HG03442 (cell line): ENCODE data around the gene TRMT1L.
A peak's percentile ranks its signal among the peaks of the same experiment; 100 is the strongest.
"Not testable (repeated sequence)": the region's sequence is repeated elsewhere in the genome, so short reads cannot be mapped to it uniquely, and the experiment has no call there.

Experiments used
- ATAC-seq: cut with Tn5 transposase; IDR thresholded peaks from one replicate; pipeline ENCODE4 v1.9.1; 2021; ENCODE audit warnings: mild to moderate bottlenecking, moderate library complexity; ENCODE audit not compliant: unreplicated experiment

The TRMT1L gene, protein sequence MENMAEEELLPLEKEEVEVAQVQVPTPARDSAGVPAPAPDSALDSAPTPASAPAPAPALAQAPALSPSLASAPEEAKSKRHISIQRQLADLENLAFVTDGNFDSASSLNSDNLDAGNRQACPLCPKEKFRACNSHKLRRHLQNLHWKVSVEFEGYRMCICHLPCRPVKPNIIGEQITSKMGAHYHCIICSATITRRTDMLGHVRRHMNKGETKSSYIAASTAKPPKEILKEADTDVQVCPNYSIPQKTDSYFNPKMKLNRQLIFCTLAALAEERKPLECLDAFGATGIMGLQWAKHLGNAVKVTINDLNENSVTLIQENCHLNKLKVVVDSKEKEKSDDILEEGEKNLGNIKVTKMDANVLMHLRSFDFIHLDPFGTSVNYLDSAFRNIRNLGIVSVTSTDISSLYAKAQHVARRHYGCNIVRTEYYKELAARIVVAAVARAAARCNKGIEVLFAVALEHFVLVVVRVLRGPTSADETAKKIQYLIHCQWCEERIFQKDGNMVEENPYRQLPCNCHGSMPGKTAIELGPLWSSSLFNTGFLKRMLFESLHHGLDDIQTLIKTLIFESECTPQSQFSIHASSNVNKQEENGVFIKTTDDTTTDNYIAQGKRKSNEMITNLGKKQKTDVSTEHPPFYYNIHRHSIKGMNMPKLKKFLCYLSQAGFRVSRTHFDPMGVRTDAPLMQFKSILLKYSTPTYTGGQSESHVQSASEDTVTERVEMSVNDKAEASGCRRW

DNA sequence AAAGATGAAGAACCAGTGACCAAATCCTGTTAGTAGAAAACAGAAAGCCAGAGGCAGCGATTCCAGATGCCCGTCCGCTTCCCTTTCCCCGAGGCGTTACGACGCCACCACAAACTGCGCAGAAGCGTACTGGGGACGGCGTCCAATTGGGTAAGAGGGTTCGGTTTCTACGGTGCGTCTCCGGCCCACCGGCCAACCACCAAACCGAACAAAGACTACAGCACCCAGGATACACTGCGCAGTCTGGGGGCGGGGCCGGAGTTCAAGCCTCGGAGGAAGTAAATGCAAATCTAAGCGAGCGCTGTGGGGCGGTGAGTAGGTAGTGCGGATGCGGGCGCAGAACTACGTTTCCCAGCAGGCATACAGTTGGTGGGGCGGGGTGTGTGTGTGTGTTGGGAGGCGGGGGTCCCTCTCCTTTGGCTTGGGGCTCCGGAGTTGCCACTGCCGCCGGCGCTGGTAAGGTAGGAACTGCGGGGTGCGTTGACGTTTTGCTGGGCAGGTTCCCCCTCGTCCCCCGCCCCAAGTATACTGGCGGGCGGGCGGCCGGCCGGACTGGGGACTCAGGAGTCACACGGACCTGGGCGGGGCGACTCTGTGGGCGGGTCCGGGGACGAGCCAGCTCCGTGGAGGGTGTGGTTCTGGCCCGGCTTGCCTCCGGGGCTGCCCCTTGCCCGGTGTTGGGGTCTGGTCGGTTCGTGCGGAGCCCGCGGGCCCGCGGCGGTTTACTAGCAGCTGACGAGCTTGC is at the start of gene TRMT1L, which contains the start of gene SWT1:
Gene TRMT1L, minus strand, starts transcription at position 100 of the 745 bp plus-strand sequence. CDS start 241 bp downstream, outside the sequence.
Gene SWT1, plus strand, starts transcription at position 314 of the 745 bp plus-strand sequence. CDS start 3,675 bp downstream, outside the sequence.
- ATAC-seq = peak; percentile 86

DNA sequence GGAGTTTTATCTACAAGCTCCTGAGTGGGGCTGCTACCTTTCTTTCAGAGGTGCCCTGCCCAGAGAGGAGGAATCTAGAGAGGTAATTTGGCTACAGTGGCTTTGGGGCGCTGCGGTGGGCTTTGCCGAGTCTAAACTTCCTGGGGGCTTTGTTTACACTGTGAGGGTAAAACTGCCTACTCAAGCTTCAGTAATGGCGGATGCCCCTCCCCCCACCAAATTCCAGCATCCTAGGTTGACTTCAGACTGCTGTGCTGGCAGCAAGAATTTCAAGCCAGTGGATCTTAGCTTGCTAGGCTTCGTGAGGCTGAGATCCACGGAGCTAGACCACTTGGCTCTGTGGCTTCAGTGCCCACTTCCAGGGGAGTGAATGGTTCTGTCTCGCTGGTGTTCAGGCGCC is 44.1 kb upstream of the TRMT1L start:
- ATAC-seq = no peak

DNA sequence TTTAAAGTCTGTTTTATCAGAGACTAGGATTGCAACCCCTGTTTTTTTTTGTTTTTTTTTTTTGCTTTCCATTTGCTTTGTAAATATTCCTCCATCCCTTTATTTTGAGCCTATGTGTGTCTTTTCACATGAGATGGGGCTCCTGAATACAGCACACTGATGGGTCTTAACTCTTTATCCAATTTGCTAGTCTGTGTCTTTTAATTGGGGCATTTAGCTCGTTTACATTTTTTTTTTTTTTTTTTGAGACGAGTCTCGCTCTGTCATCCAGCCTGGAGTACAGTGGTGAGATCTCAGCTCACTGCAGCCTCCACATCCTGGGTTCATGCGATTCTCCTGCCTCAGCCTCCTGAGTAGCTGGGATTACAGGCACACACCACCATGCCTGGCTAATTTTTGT is 42.0 kb upstream of the TRMT1L start:
- not testable (repeated sequence) for ATAC-seq

DNA sequence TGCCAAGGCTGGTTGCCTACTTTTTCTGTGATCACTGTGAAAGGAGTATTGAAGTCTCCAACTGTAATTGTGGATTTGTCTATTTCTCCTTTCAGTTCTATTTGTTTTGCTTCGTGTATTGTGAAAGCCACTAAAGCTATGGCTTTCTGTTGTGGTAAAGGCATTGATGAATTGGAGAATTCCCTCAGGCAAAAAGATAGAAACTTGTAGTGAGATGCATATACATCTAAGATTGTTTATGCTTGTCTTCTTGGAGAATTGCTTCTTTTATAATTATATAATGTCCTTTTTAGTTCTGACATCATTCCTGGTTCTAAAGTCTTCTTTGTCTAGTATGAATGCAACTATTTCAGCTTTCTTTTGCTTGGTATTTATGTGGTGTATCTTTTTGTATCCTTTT is 37.0 kb upstream of the TRMT1L start:
- ATAC-seq = no peak

DNA sequence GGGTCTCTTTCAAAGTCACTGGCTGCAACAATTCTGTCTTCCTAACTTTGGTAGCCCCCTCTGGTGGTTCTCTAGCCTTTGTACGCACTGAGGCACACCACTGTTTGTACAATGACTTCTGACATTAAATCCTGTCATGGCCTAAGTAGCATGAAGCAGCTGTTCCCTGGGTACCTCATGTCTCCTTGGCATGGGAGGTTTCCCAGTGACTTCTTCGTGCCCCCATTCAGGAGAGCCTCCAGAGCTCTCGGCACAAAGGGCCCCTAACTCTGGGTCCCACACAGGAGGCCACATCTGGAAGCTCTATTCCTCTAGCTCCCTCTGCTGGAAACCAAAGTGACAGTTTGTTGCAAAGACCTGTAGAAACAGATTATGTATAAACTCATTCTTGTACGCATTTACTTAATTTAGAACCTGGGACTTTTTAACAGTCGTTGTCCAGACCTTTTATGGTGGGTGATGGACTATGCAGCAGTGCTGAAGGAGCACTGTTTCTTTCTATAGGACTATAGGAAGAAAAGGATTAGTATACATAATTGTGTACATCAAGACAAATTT is 13.6 kb upstream of the TRMT1L start:
- peak; percentile 96 for ATAC-seq

DNA sequence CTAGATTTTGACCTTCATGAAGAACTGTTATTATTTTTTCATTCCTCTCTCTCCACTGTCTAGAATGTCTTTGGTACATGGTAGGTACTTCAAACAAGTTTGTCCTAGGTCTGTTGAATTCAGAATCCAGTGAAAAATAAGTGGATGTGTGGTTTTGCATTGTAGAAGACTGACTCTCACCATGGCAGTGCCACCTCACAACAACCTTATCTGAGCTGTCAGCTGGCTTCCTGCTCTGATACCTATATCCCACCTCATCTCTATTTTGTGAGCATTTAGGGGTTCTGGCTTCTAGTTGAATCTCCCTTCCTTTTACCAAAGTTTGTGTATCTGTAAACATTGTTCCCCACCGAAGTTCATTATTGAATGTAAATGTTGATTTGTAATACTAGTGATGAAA is 9.4 kb upstream of the TRMT1L start:
- ATAC-seq = no peak

DNA sequence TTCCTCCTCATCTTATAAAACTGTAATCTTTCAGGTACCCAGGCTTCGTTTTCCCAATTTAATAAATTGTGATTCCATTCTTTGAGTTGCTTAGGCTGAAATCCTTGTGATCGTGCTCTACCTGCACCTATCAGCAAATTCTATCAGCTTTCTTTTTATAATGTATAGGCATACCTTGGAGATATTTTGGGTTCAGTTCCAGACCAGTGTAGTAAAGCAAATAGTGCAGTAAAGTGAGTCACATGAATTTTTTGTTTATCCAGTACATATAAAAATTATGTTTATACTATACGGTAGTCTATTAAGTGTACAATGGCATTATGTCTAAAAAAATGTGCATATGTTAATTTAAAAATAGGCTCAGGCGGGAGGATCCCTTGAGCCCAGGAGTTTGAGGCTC is 5.7 kb upstream of the TRMT1L start:
- no peak for ATAC-seq

DNA sequence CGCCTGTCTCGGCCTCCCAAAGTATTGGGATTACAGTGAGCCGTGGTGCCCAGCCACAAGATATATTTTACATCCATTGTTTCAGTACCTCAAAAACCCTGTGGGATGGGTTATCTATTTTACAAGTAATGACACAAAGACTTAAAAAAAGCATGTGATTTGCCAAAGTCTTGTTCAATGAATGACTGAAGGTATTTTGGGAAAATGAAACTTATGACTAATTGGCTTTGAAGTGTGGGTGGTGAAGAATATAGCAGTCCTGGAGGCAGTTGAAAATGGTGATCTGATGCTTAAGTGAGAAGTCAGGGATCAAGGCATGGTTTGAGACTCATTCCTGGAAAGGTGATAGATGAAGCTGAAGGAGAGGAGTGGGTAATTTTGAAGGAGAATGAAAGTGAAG is 3.2 kb upstream of the TRMT1L start:
- no peak for ATAC-seq

DNA sequence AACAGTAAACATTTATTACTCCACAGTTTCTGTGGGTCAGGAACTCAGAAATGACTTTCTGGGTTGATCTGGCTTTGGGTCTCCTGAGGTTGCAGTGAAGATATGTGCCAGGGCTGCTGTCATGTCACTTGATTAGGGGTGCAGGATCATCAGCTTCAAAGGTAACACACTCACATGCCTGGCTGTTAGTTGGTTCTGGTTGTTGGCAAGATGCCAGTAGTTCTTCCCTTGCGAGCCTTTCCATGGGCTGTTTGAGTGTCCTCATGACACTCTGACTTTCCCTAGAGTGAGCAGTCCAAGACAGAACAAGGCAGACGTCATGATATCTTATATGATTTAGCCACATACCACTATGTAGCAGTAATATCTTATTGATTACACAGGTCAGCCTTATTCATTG is 2.0 kb upstream of the TRMT1L start:
- ATAC-seq = no peak

DNA sequence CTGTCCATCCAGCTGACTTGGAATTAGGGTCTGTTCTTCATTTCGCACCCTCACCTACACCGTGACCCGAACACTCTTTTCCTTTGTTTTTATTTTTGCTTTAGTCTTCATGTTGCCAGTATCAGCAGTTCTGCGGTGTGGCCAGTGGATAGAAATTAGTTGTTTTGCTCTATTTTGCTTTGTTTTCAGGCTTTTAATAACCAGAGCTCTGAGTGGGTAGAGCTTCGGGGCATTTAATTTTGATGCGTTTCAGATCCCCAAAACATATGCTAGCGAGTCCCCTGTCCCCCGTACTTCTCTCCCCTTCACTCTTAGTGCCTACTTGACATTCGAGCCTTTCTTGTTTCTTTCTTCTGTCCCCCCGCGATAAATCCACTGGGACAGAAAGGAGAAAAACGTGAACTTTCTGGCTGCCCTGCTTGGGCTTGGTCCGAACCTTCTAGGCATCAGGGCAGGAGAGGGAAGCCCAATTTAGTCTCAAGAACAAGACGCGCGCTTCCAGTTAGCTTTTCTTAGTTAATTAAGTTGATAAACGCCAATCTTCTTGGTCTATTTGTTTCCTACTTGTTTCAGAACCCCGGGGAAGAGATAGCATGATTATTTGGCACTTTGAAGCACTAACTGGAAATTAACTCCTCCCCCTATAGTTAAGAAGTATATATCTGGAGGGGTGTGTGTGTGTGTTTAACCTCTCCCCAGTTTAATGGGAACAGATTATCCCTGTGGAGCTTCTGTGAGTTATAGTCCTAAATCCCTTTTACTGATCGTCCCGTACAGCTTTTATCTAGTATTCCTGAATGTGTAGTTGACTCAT is 1.1 kb upstream of the TRMT1L start:
- no peak for ATAC-seq

DNA sequence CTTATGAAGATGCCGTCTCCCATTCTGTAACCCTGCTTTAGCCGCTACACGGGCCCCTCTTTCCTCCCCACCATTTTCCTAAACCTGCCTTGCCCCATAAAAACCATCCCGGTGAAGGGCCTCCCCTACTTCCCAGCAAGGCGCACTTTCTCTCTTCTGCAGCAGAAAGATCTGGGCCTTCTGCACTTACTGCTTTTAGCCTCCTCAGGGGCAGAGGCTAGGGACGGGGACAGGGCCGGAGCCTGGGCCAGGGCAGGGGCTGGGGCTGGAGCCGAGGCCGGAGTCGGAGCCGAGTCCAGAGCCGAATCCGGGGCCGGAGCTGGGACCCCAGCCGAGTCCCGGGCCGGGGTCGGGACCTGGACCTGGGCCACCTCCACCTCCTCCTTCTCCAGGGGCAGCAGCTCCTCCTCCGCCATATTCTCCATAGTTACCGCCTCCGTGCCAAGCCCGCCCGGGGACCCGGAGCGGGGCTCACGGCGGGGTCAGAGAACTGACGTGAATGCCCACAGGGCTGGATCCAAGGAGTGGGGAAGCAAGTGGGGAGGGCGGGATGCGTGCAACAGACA is 382 bp downstream of the TRMT1L start:
- ATAC-seq = peak; percentile 23

DNA sequence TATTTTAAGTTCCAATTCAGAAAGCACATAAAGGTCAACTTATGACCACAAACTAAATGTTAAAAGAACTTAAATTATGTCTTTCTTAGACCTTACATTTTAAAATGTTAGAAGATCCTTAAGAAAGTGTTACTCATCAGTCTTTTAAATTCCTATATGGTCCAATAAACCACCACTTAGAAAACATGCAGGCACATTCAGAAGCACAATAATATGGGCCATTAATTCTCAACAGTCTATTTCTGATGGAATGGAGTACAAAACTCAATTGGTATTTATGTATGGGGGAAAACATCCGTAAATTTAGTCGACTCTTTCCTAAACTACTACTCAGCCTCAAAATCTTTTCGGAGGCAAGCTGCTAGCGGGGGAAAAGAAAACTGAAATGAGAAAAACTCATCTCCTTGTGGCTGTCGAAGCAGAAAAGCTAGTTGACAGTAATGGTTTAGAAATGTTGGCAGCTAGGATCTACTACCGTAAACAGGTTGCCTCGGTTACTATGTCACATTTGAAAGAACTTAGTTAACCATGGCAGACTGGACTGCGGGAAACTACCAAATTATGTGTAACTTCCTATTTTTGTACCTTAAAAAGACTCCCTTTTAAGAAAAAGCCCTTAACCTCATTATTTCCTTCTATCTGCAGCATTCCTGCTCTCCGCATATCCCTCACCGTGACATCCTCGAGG is 1.0 kb downstream of the TRMT1L start:
- ATAC-seq = no peak

DNA sequence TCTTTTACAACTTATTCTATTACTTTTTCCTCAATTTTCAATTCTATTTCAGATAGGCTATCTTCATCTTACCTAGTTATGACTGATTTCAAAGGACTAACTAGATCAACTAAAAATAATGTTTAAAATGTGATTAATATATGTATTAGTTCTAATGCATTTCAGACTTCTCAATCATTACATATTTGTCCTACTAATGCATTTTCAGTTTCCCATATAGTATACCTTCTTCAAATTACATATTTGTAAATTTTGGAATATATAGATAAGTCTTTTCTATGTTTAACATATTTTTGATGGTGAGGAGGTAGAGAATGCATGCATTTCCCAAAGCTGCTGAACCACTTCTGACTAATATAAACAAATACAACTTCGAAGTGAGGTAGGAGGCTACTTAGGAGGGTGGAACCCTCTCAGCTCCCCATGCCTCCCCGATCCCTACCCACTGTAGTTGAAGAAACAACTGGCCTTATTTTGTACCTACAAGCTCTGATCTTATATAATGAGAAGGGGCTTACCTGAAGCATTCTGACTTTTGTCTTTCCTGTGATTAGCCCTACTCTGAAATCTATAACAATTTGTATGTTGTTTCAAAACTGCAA is 1.7 kb downstream of the TRMT1L start:
- no peak for ATAC-seq

DNA sequence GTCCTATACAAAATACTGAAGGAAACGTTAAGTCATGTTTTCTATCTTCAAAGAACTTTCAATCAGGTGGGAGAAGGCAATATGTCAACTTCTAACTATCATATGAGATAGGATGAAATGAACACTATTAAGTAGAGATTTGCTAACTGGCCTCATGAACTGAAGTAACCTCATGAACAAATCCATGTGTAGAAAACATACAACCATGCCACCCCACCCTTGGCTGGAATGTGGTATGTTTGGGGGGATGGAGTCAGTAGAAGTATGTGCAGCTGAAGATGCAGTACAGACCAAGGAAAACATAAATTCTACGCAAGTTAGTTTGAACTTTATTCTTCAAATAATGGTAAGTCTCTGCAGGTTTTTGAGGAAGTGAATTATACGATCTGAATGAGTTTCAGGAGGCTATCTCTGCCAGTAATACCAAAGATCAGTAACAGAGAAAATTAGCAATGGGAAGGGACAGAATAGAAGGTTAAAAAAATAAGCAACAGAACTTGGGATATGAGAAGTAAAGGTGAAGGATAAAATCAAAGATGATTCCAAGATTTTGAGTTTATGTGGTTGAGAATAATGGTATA is 4.5 kb downstream of the TRMT1L start:
- ATAC-seq = no peak

DNA sequence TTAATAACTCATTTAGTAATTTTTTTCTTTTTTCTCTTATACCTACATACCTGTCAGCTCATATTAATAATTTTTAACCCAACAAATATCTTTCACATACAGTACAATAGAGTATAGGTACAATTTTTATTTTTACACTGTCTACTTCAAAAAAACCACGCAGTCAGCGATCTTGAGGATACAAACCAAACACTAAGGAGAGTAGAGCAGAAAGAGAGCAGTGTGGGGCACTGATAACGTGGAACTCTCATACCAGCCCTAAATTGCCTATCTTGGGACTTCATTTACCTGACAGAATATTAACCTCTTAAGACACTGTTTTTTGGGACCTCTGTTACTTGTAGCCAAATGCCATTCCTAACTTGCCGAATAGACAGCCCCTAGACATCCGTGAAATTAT is 5.5 kb downstream of the TRMT1L start:
- no peak for ATAC-seq

DNA sequence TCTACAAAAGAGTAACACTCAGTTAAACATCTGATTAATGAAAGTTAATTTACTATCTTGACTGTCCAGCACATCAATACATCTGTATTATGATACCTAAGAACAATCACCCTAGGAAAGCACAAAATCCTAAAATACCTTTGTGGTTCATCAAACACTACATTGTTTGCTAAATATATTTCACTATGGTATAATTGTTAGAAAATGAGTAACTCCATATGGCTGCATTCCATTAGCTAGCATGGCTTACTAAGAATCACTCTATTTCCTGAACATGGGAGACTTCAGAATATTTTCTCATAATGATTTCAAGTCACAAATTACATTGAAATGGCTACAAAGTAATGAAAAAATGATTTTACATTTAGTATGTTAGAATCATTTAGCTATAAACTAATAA is 12.5 kb downstream of the TRMT1L start:
- no peak for ATAC-seq

DNA sequence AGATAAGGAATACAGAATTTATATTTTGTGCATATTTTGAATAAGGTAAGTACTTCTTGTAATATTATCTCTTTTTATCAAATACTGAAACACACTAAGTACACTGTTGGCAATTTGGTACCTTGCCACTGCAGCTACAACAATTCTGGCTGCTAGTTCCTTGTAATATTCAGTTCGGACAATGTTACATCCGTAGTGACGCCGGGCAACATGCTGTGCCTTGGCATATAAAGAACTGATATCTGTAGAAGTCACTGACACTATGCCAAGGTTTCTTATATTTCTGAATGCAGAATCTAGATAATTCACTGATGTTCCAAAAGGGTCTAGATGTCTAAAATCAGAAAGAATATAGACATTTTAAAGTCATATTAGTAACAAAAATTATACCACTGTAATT is 17.5 kb downstream of the TRMT1L start:
- no peak for ATAC-seq

DNA sequence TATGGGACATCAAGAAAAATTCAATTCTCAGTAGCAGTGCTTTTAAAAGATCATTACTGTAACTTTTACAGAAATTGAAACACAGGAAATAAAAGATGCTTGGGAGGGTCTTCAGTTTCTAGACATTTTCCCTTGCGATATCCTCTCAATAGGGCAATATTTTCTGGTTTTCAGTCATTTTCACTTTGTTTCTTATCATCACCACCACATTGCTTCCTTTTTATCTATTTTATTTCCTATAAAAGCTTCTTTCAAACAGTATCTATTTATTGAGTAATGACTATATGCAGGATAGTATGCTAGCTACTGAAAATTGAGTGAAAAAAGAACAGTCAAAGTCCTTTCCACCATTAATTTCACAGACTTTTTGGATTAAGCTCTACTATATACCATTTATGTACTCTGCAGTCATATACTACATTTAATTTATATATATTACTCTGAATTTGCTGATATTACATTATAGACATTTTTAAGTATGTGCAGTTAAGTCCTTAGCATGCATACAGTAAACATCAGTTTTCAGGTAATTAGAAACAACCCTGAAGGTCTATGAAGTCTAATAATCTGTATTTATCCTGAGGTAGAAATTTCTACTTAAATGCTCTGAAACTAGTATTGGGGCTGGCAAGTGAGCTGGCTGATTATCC is 18.7 kb downstream of the TRMT1L start:
- no peak for ATAC-seq
